ENCODE results near the gene MCUB.

The MCUB gene

DNA sequence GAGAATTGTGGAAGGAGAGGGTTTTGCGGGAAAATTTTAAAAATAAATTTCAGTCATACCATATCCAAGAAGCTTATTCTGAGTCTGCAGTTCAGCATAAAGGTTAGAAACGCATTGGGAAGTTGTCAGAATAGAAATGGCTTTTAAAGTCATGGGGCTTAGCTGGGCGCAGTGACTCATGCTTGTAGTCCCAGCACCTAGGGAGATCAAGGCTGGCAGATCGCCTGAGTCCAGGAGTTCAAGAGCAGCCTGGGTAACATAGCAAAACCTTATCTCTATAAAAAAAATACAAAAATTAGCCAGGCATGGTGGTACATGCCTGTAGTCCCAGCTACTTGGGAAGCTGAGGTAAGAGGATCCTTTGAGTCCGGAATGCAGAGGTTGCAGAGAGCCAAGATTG is 173.7 kb downstream of the MCUB start:
- no peak overlapping the region for H2AFZ ChIP-seq (ENCODE audit: low read depth, low read length, severe bottlenecking)
- H3K27me3 ChIP-seq (ENCODE audit: low read length) = no peaks in the 10 kb centered on the region
- no peaks in the 10 kb centered on the region for H3K9me3 ChIP-seq (ENCODE audit: insufficient read depth, low read length)

DNA sequence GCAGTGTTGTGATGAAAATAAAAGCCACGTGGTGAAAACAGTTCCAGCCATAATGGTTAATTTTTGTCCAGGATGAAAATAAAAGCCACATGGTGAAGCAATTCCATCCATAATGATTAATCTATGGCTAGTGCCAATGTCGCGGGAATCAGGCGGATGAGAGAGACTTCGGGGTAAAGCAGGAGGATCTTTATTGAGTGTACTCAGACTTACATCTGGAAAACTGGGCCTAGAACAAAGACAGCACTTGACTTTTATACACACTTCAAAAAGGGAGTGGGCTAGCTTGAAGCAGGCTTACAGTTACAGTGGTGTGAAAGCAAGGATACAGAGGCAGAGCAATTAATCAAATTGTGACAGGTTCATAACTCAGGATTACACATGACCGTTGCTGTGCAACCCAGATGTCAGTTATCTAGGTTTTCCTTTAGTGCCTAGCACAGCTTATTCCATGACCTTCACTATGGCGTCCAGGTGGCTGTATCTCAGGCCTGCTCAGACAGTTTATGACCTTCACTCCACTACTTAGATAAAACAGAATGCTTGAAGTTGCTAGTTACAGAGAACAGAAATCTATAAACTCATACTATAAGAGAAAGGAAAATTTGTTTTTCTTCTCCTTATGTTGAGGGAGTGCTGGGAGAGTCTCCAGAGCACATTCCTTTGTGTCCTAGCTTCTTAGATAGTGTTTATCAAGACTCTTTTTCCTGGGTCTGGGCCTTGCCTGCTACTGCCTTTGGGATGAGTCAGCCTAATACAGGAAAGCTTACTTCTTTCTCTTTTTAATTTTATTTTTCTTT is 175.7 kb downstream of the MCUB start:
- H3K9ac ChIP-seq (ENCODE audit: low read length) = no peak overlapping the region

More for the DNA sequence above, 173.7 kb downstream of the MCUB start:
- no peak for TF ChIP-seq EZH2phosphoT487 (conservative IDR thresholded peaks at IDR 0.05; ENCODE audit: low read length)
- TF ChIP-seq, protein P1, sequence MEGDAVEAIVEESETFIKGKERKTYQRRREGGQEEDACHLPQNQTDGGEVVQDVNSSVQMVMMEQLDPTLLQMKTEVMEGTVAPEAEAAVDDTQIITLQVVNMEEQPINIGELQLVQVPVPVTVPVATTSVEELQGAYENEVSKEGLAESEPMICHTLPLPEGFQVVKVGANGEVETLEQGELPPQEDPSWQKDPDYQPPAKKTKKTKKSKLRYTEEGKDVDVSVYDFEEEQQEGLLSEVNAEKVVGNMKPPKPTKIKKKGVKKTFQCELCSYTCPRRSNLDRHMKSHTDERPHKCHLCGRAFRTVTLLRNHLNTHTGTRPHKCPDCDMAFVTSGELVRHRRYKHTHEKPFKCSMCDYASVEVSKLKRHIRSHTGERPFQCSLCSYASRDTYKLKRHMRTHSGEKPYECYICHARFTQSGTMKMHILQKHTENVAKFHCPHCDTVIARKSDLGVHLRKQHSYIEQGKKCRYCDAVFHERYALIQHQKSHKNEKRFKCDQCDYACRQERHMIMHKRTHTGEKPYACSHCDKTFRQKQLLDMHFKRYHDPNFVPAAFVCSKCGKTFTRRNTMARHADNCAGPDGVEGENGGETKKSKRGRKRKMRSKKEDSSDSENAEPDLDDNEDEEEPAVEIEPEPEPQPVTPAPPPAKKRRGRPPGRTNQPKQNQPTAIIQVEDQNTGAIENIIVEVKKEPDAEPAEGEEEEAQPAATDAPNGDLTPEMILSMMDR (IDR thresholded peaks at IDR 0.05; ENCODE audit: insufficient read depth, low read length, poor library complexity, severe bottlenecking) = no peak
- Histone ChIP-seq H3K27ac (ENCODE audit: low read depth, low read length) (no peak overlapping the region), H3K9ac (ENCODE audit: low read length) (no peak overlapping the region), H4K20me1 (ENCODE audit: low read depth, low read length) (no peaks in the 10 kb centered on the region), H3K4me3 (ENCODE audit: insufficient read depth, low read length, poor library complexity, severe bottlenecking) (no peak overlapping the region), H3F3A (ENCODE audit: insufficient read depth) (no peaks in the 10 kb centered on the region), H3K9me2 (replicated peaks; ENCODE audit: insufficient read depth, low read length) (no peaks in the 10 kb centered on the region), H3K36me3 (ENCODE audit: low read length) (no peaks in the 10 kb centered on the region), H3K4me2 (ENCODE audit: low read depth, low read length, poor library complexity, severe bottlenecking) (no peak overlapping the region), H3K79me2 (ENCODE audit: insufficient read depth, low read length) (peaks cover 4% of the 10 kb centered on the region; the same call in 1 of the 2 replicates)

More for the DNA sequence above, 175.7 kb downstream of the MCUB start:
- Histone ChIP-seq H3K79me2 (ENCODE audit: insufficient read depth, low read length) (no peaks in the 10 kb centered on the region), H4K20me1 (ENCODE audit: low read depth, low read length) (no peaks in the 10 kb centered on the region), H3F3A (ENCODE audit: insufficient read depth) (no peaks in the 10 kb centered on the region), H3K4me3 (ENCODE audit: insufficient read depth, low read length, poor library complexity, severe bottlenecking) (no peak overlapping the region), H3K27me3 (ENCODE audit: low read length) (no peaks in the 10 kb centered on the region), H3K9me3 (ENCODE audit: insufficient read depth, low read length) (no peaks in the 10 kb centered on the region), H3K27ac (ENCODE audit: low read depth, low read length) (no peak overlapping the region), H3K4me2 (ENCODE audit: low read depth, low read length, poor library complexity, severe bottlenecking) (no peak overlapping the region), H3K36me3 (ENCODE audit: low read length) (no peaks in the 10 kb centered on the region), H2AFZ (ENCODE audit: low read depth, low read length, severe bottlenecking) (no peak overlapping the region), H3K9me2 (replicated peaks; ENCODE audit: insufficient read depth, low read length) (no peaks in the 10 kb centered on the region)
- TF ChIP-seq EZH2phosphoT487 (conservative IDR thresholded peaks at IDR 0.05; ENCODE audit: low read length) = no peak
- TF ChIP-seq, protein P1 (IDR thresholded peaks at IDR 0.05; ENCODE audit: insufficient read depth, low read length, poor library complexity, severe bottlenecking) = no peak

Measured in SU-DHL-6 (cell line).